HCT116 (cell line): ENCODE data around the gene ANKRD49.

ENCODE experiments used
- CBX3 ChIP-seq: IDR thresholded peaks from 2 replicates; pipeline ENCODE4 v1.6.1; 2012; ENCODE audit warnings: low read depth
- CTCF ChIP-seq, 3 experiments: fragments of 200-600 bp in 1 of 3; sonication (generic) in 1 of 3; IDR thresholded peaks in 2 of 3; conservative IDR thresholded peaks in 1 of 3; 2 replicates each; pipeline ENCODE4 v1.5.1; 2012 to 2017; ENCODE audit warnings: low read depth in 2 of 3, low read length in 2 of 3, antibody characterized with exemption in 1 of 3, borderline replicate concordance in 1 of 3, control low read depth in 1 of 3, mild to moderate bottlenecking in 1 of 3, mixed read lengths in 1 of 3, mixed run types in 1 of 3, moderate library complexity in 1 of 3; ENCODE audit not compliant: insufficient read depth in 1 of 3
- EZH2 ChIP-seq: fragments of 200-600 bp; sonication (generic); IDR thresholded peaks from 2 replicates; pipeline ENCODE4 v1.6.1; 2017; ENCODE audit warnings: antibody characterized with exemption, mixed run types

- TF ChIP-seq CTCF (IDR thresholded peaks at IDR 0.05 in 2 of 3, conservative IDR thresholded peaks at IDR 0.05 in 1 of 3; ENCODE audit: borderline replicate concordance in 1 of 3, insufficient read depth in 1 of 3, low read depth in 2 of 3, low read length in 2 of 3) (no peak), CBX3 (no peak), EZH2 (no peak)
Observed at GRCh38 chr11:94545264-94546161, 51.7 kb downstream of the ANKRD49 start.
